ENCODE data around the gene RALGAPA2.

GRCh38 chr20:20480126-20480525, 232.3 kb downstream of the RALGAPA2 start:
- TF ChIP-seq CTCF (IDR thresholded peaks at IDR 0.05), result no peak
- no peak for TF ChIP-seq POLR2AphosphoS5 (IDR thresholded peaks at IDR 0.05)
- TF ChIP-seq POLR2A (IDR thresholded peaks at IDR 0.05), result no peak

Measured in breast epithelium (tissue), 3 donors.